Measurements from ENCODE around the gene LSP1.

The LSP1 gene

GRCh38 chr11:1824221-1825038 lies 28.5 kb upstream of the LSP1 start:
- DNase-seq (ENCODE audit: low read depth in 3 of 3) = no peak

- peak in 1 of 3 experiments; percentile 17 for DNase-seq (ENCODE audit: low read depth in 3 of 3)
These were observed 27.7 kb upstream of the LSP1 start for GRCh38 chr11:1825039-1825740.

- no peak for DNase-seq (ENCODE audit: low read depth in 3 of 3)
These were observed 27.0 kb upstream of the LSP1 start for GRCh38 chr11:1825785-1826451.

- no peak for DNase-seq (ENCODE audit: low read depth in 3 of 3)
These were observed 26.3 kb upstream of the LSP1 start for GRCh38 chr11:1826552-1827094.

- no peak for DNase-seq (ENCODE audit: low read depth in 3 of 3)
These were observed 25.6 kb upstream of the LSP1 start for GRCh38 chr11:1827095-1827813.

- no peak for DNase-seq (ENCODE audit: low read depth in 3 of 3)
These were observed 25.0 kb upstream of the LSP1 start for GRCh38 chr11:1827931-1828330.

- DNase-seq (ENCODE audit: low read depth in 3 of 3) = no peak
These were observed 24.3 kb upstream of the LSP1 start for GRCh38 chr11:1828542-1828941.

GRCh38 chr11:1829039-1829820 lies 23.7 kb upstream of the LSP1 start:
- DNase-seq (ENCODE audit: low read depth in 3 of 3) = no peak

GRCh38 chr11:1830004-1830321 lies 22.9 kb upstream of the LSP1 start:
- no peak for DNase-seq (ENCODE audit: low read depth in 3 of 3)

GRCh38 chr11:1830322-1831223 lies 22.3 kb upstream of the LSP1 start:
- no peak for DNase-seq (ENCODE audit: low read depth in 3 of 3)

- DNase-seq (ENCODE audit: low read depth in 3 of 3) = no peak
These were observed 21.3 kb upstream of the LSP1 start for GRCh38 chr11:1831338-1832210.

- DNase-seq (ENCODE audit: low read depth in 3 of 3) = peak; percentile 34 to 51 (median 44)
These were observed 20.5 kb upstream of the LSP1 start for GRCh38 chr11:1832211-1832919.

- no peak for DNase-seq (ENCODE audit: low read depth in 3 of 3)
These were observed 20.0 kb upstream of the LSP1 start for GRCh38 chr11:1832920-1833295.

- DNase-seq (ENCODE audit: low read depth in 3 of 3) = no peak
These were observed 18.7 kb upstream of the LSP1 start for GRCh38 chr11:1834062-1834610.

GRCh38 chr11:1834779-1835670 lies 17.9 kb upstream of the LSP1 start, which contains the start of gene SYT8:
TSS of gene SYT8 (plus strand) at chr11:1834990. CDS start at chr11:1835106, 116 bp downstream.
- no peak for DNase-seq (ENCODE audit: low read depth in 3 of 3)

GRCh38 chr11:1835671-1836010 lies 17.2 kb upstream of the LSP1 start:
- DNase-seq (ENCODE audit: low read depth in 3 of 3) = no peak
